ENCODE measurements around the gene KRT222.

GRCh38 chr17:40616592-40616991 is 48.4 kb downstream of the KRT222 start:
- TF ChIP-seq CTCF (IDR thresholded peaks at IDR 0.05; ENCODE audit: low read length) (no peak), EZH2 (IDR thresholded peaks at IDR 0.05; ENCODE audit: borderline replicate concordance, low read length) (no peak)

Data from OCI-LY1 (cell line).